GF-D8 (cell line): Measurements from ENCODE around the gene STAT5B.
A peak's percentile ranks its signal among the peaks of the same experiment; 100 is the strongest.
"Not testable (repeated sequence)": the region's sequence is repeated elsewhere in the genome, so short reads cannot be mapped to it uniquely, and the experiment has no call there.

Source experiments
- DNase-seq: peaks from one replicate; lab custom pipeline; 2025; lab: John Stamatoyannopoulos, UW

STAT5B gene

GRCh38 chr17:42276359-42276608 lies at the start of gene STAT5B:
STAT5B (minus strand) TSS chr17:42276391; CDS start chr17:42232127, 44,264 bp downstream.
- peak; percentile 19 for DNase-seq

GRCh38 chr17:42325026-42325425 lies 48.8 kb upstream of the STAT5B start:
- DNase-seq: no peak

- DNase-seq: no peak
These were observed 47.1 kb upstream of the STAT5B start for GRCh38 chr17:42323268-42323773.

- peak; percentile 66 for DNase-seq
These were observed 46.4 kb upstream of the STAT5B start for GRCh38 chr17:42322382-42323267.

GRCh38 chr17:42321555-42321954 lies 45.4 kb upstream of the STAT5B start:
- no peak for DNase-seq

- DNase-seq: not testable (repeated sequence)
These were observed 41.8 kb upstream of the STAT5B start for GRCh38 chr17:42317967-42318366.

- no peak for DNase-seq
These were observed 41.2 kb upstream of the STAT5B start for GRCh38 chr17:42317266-42317845.

- DNase-seq: no peak
These were observed 40.6 kb upstream of the STAT5B start for GRCh38 chr17:42316755-42317154.

- no peak for DNase-seq
These were observed 39.4 kb upstream of the STAT5B start for GRCh38 chr17:42315402-42316156.

GRCh38 chr17:42313773-42314566 lies 37.8 kb upstream of the STAT5B start:
- DNase-seq: no peak

- DNase-seq: no peak
These were observed 37.2 kb upstream of the STAT5B start for GRCh38 chr17:42313389-42313772.

GRCh38 chr17:42312285-42313130 lies 36.3 kb upstream of the STAT5B start:
- peak; percentile 75 for DNase-seq

GRCh38 chr17:42312035-42312284 lies 35.8 kb upstream of the STAT5B start:
- DNase-seq: no peak

GRCh38 chr17:42311240-42312034 lies 35.2 kb upstream of the STAT5B start:
- DNase-seq: peak; percentile 88

- no peak for DNase-seq
These were observed 34.6 kb upstream of the STAT5B start for GRCh38 chr17:42310787-42311215.

GRCh38 chr17:42309986-42310786 lies 34.0 kb upstream of the STAT5B start:
- DNase-seq: no peak

- no peak for DNase-seq
These were observed 33.0 kb upstream of the STAT5B start for GRCh38 chr17:42309142-42309541.

- DNase-seq: no peak
These were observed 32.3 kb upstream of the STAT5B start for GRCh38 chr17:42308446-42308845.

GRCh38 chr17:42307362-42307927 lies 31.3 kb upstream of the STAT5B start:
- DNase-seq: no peak

GRCh38 chr17:42306385-42306667 lies 30.1 kb upstream of the STAT5B start:
- no peak for DNase-seq
